ENCODE results near the gene TCERG1L. TPM values are rescaled to one million over a fixed set of nuclear protein-coding genes. Genes with fewer than 3 reads are reported as not detected.

The TCERG1L gene
- total and polyA plus RNA-seq, 2 experiments from 2014 or later: 0.47 to 0.73 TPM

GRCh38 chr10:131277278-131277677, 34.2 kb downstream of the TCERG1L start:
- Histone ChIP-seq H3K27ac (no peak overlapping the region), H3K9me2 (replicated peaks; ENCODE audit: insufficient read depth) (no peaks in the 10 kb centered on the region), H4K20me1 (ENCODE audit: insufficient read depth, poor library complexity, severe bottlenecking) (no peaks in the 10 kb centered on the region), H3K9me3 (ENCODE audit: low read depth) (no peaks in the 10 kb centered on the region), H3K4me2 (no peak overlapping the region), H3K4me1 (ENCODE audit: insufficient read depth) (no peaks in the 10 kb centered on the region), H3K4me3 (no peak overlapping the region), H3K79me2 (no peaks in the 10 kb centered on the region), H2AFZ (no peak overlapping the region), H3K36me3 (replicated peaks; ENCODE audit: insufficient read depth, low read depth) (no peaks in the 10 kb centered on the region), H3K27me3 (no peaks in the 10 kb centered on the region)
- no peak for TF ChIP-seq CTCF (IDR thresholded peaks at IDR 0.05; ENCODE audit: poor library complexity)
- no peak for TF ChIP-seq EZH2phosphoT487 (IDR thresholded peaks at IDR 0.05; ENCODE audit: low read depth, severe bottlenecking, unreplicated experiment)
- TF ChIP-seq EZH2 (IDR thresholded peaks at IDR 0.05; ENCODE audit: borderline replicate concordance): no peak
- DNase-seq (ENCODE audit: low spot score): no peak
- WGBS (ENCODE audit: low lambda C conversion rate, missing lambda C conversion rate): 83% methylated on average over 12 of the region's 12 CpGs

- TF ChIP-seq EZH2 (IDR thresholded peaks at IDR 0.05; ENCODE audit: borderline replicate concordance): no peak
- TF ChIP-seq CTCF (IDR thresholded peaks at IDR 0.05; ENCODE audit: poor library complexity): no peak
- no peak for TF ChIP-seq EZH2phosphoT487 (IDR thresholded peaks at IDR 0.05; ENCODE audit: low read depth, severe bottlenecking, unreplicated experiment)
- Histone ChIP-seq H3K4me3 (no peak overlapping the region), H3K27me3 (no peaks in the 10 kb centered on the region), H3K4me1 (ENCODE audit: insufficient read depth) (no peaks in the 10 kb centered on the region), H3K4me2 (no peak overlapping the region), H3K79me2 (no peaks in the 10 kb centered on the region), H3K27ac (no peak overlapping the region), H2AFZ (no peak overlapping the region), H3K36me3 (replicated peaks; ENCODE audit: insufficient read depth, low read depth) (no peaks in the 10 kb centered on the region), H3K9me3 (ENCODE audit: low read depth) (no peaks in the 10 kb centered on the region), H4K20me1 (ENCODE audit: insufficient read depth, poor library complexity, severe bottlenecking) (no peaks in the 10 kb centered on the region), H3K9me2 (replicated peaks; ENCODE audit: insufficient read depth) (no peaks in the 10 kb centered on the region)
- 92% methylated on average over 4 of the region's 4 CpGs for WGBS (ENCODE audit: low lambda C conversion rate, missing lambda C conversion rate)
- no peak for DNase-seq (ENCODE audit: low spot score)
Observed at GRCh38 chr10:131275691-131276090, 35.8 kb downstream of the TCERG1L start.

- Histone ChIP-seq H3K9me3 (ENCODE audit: low read depth) (no peaks in the 10 kb centered on the region), H3K9me2 (replicated peaks; ENCODE audit: insufficient read depth) (no peaks in the 10 kb centered on the region), H3K4me2 (no peak overlapping the region), H3K36me3 (replicated peaks; ENCODE audit: insufficient read depth, low read depth) (no peaks in the 10 kb centered on the region), H3K79me2 (no peaks in the 10 kb centered on the region), H3K4me3 (no peak overlapping the region), H3K27me3 (no peaks in the 10 kb centered on the region), H3K27ac (no peak overlapping the region), H3K4me1 (ENCODE audit: insufficient read depth) (no peaks in the 10 kb centered on the region), H2AFZ (no peak overlapping the region), H4K20me1 (ENCODE audit: insufficient read depth, poor library complexity, severe bottlenecking) (no peaks in the 10 kb centered on the region)
- no peak for DNase-seq (ENCODE audit: low spot score)
- 88% methylated on average over 5 of the region's 5 CpGs for WGBS (ENCODE audit: low lambda C conversion rate, missing lambda C conversion rate)
- TF ChIP-seq EZH2phosphoT487 (IDR thresholded peaks at IDR 0.05; ENCODE audit: low read depth, severe bottlenecking, unreplicated experiment): no peak
- TF ChIP-seq CTCF (IDR thresholded peaks at IDR 0.05; ENCODE audit: poor library complexity): no peak
- no peak for TF ChIP-seq EZH2 (IDR thresholded peaks at IDR 0.05; ENCODE audit: borderline replicate concordance)
Observed at GRCh38 chr10:131274883-131275282, 36.6 kb downstream of the TCERG1L start.
